ENCODE data around the gene BEND6. TPM values are rescaled to one million over a fixed set of nuclear protein-coding genes. Genes with fewer than 3 reads are reported as not detected.

The BEND6 gene
- total and polyA plus RNA-seq, 2 donors (not counting 1 experiment from before 2014, with no cell fraction given), result 9.7 to 12.6 TPM

DNA sequence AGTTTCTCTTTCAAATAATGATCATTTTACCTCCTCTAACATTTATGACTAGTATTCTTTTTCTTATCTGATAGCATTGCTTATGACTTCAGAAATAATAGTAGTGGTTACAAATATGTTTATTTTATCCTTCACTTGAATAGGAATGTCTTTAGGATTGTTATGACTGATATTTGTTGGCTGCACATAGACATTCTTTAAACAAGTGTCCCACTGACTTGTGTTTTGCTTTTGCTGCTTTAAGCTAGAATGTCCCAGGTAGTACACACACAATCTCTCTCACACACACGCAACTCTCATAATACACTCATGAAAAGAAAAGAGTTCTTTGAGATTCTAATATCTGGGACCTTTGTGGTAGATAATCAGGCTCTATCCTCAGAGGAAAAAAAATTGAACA lies 113.2 kb downstream of the BEND6 start:
- H3K4me1 ChIP-seq (ENCODE audit: control insufficient read depth, extremely low read depth, insufficient read depth, low read length), result no peaks in the 10 kb centered on the region
- no peaks in the 10 kb centered on the region for H3K79me2 ChIP-seq (ENCODE audit: control insufficient read depth, insufficient read depth, low read length)
- H2AFZ ChIP-seq (ENCODE audit: low read length), result no peak overlapping the region
- no peak overlapping the region for H3K9ac ChIP-seq (ENCODE audit: insufficient read depth, low read length)
- H3K9me3 ChIP-seq (ENCODE audit: control insufficient read depth, insufficient read depth, low read depth, low read length), result no peaks in the 10 kb centered on the region
- no peaks in the 10 kb centered on the region for H3K36me3 ChIP-seq (ENCODE audit: control insufficient read depth, insufficient read depth, low read length)
- TF ChIP-seq EZH2 (IDR thresholded peaks at IDR 0.05; ENCODE audit: low read length, missing control alignments), result no peak
- TF ChIP-seq, protein P1, sequence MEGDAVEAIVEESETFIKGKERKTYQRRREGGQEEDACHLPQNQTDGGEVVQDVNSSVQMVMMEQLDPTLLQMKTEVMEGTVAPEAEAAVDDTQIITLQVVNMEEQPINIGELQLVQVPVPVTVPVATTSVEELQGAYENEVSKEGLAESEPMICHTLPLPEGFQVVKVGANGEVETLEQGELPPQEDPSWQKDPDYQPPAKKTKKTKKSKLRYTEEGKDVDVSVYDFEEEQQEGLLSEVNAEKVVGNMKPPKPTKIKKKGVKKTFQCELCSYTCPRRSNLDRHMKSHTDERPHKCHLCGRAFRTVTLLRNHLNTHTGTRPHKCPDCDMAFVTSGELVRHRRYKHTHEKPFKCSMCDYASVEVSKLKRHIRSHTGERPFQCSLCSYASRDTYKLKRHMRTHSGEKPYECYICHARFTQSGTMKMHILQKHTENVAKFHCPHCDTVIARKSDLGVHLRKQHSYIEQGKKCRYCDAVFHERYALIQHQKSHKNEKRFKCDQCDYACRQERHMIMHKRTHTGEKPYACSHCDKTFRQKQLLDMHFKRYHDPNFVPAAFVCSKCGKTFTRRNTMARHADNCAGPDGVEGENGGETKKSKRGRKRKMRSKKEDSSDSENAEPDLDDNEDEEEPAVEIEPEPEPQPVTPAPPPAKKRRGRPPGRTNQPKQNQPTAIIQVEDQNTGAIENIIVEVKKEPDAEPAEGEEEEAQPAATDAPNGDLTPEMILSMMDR (conservative IDR thresholded peaks at IDR 0.05 in 1 of 2, IDR thresholded peaks at IDR 0.05 in 1 of 2; ENCODE audit: low read depth in 1 of 2, low read length in 2 of 2), result no peak
- peak in 1 of 2 donors; percentile 82 for DNase-seq (ENCODE audit: low read depth in 2 of 2)
- H4K20me1 ChIP-seq (ENCODE audit: control insufficient read depth, extremely low read depth, insufficient read depth, low read length), result no peaks in the 10 kb centered on the region
- no peak overlapping the region for H3K4me3 ChIP-seq (replicated peaks in 1 of 4; ENCODE audit: control extremely low read depth in 1 of 4, insufficient read depth in 1 of 4, low read depth in 3 of 4, low read length in 4 of 4)
- no peaks in the 10 kb centered on the region for H3K27me3 ChIP-seq (ENCODE audit: control insufficient read depth, insufficient read depth, low read length)
- no peak overlapping the region for H3K4me2 ChIP-seq (ENCODE audit: extremely low read depth, insufficient read depth, low read length)
- H3K27ac ChIP-seq (ENCODE audit: insufficient read depth, low read length), result no peak overlapping the region

DNA sequence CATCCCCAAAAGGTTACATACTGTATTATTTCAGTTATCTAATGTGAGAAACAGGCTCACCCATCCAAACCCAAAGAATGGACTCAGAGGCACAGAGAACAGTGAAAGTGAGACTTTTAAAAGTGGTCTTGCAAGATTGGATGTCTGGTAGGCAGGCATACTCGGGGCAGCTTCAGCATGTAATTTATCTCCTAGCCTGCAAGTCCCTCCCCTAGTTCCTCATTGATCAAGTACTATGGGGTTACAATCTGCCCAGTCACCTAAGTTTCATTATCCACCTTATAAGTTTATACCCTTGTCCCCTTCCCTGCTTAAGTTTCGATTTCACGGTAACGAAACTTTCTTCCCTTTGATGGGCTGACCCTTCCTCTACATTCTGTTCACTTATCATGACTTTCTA lies 114.3 kb downstream of the BEND6 start:
- no peak overlapping the region for H3K9ac ChIP-seq (ENCODE audit: insufficient read depth, low read length)
- no peak overlapping the region for H3K4me2 ChIP-seq (ENCODE audit: extremely low read depth, insufficient read depth, low read length)
- no peak overlapping the region for H3K4me3 ChIP-seq (replicated peaks in 1 of 4; ENCODE audit: control extremely low read depth in 1 of 4, insufficient read depth in 1 of 4, low read depth in 3 of 4, low read length in 4 of 4)
- TF ChIP-seq, protein P1 (conservative IDR thresholded peaks at IDR 0.05 in 1 of 2, IDR thresholded peaks at IDR 0.05 in 1 of 2; ENCODE audit: low read depth in 1 of 2, low read length in 2 of 2), result no peak
- no peak for TF ChIP-seq EZH2 (IDR thresholded peaks at IDR 0.05; ENCODE audit: low read length, missing control alignments)
- no peak for DNase-seq (ENCODE audit: low read depth in 2 of 2)
- no peak overlapping the region for H3K27ac ChIP-seq (ENCODE audit: insufficient read depth, low read length)
- H3K4me1 ChIP-seq (ENCODE audit: control insufficient read depth, extremely low read depth, insufficient read depth, low read length), result no peaks in the 10 kb centered on the region
- no peaks in the 10 kb centered on the region for H3K27me3 ChIP-seq (ENCODE audit: control insufficient read depth, insufficient read depth, low read length)
- H3K36me3 ChIP-seq (ENCODE audit: control insufficient read depth, insufficient read depth, low read length), result peaks cover 2% of the 10 kb centered on the region
- H3K79me2 ChIP-seq (ENCODE audit: control insufficient read depth, insufficient read depth, low read length), result no peaks in the 10 kb centered on the region
- no peaks in the 10 kb centered on the region for H4K20me1 ChIP-seq (ENCODE audit: control insufficient read depth, extremely low read depth, insufficient read depth, low read length)
- H2AFZ ChIP-seq (ENCODE audit: low read length), result no peak overlapping the region
- no peaks in the 10 kb centered on the region for H3K9me3 ChIP-seq (ENCODE audit: control insufficient read depth, insufficient read depth, low read depth, low read length)

GRCh38 chr6:57069920-57070331 lies 115.0 kb downstream of the BEND6 start:
- Histone ChIP-seq H3K4me1 (ENCODE audit: control insufficient read depth, extremely low read depth, insufficient read depth, low read length) (no peaks in the 10 kb centered on the region), H3K36me3 (ENCODE audit: control insufficient read depth, insufficient read depth, low read length) (peaks cover 2% of the 10 kb centered on the region), H3K79me2 (ENCODE audit: control insufficient read depth, insufficient read depth, low read length) (no peaks in the 10 kb centered on the region), H3K9me3 (ENCODE audit: control insufficient read depth, insufficient read depth, low read depth, low read length) (no peaks in the 10 kb centered on the region), H3K4me2 (ENCODE audit: extremely low read depth, insufficient read depth, low read length) (no peak overlapping the region), H3K4me3 (replicated peaks in 1 of 4; ENCODE audit: control extremely low read depth in 1 of 4, insufficient read depth in 1 of 4, low read depth in 3 of 4, low read length in 4 of 4) (no peak overlapping the region), H4K20me1 (ENCODE audit: control insufficient read depth, extremely low read depth, insufficient read depth, low read length) (no peaks in the 10 kb centered on the region), H3K27me3 (ENCODE audit: control insufficient read depth, insufficient read depth, low read length) (no peaks in the 10 kb centered on the region), H3K9ac (ENCODE audit: insufficient read depth, low read length) (no peak overlapping the region), H3K27ac (ENCODE audit: insufficient read depth, low read length) (no peak overlapping the region), H2AFZ (ENCODE audit: low read length) (no peak overlapping the region)
- DNase-seq (ENCODE audit: low read depth in 2 of 2), result peak in 1 of 2 donors; percentile 12
- TF ChIP-seq, protein P1 (conservative IDR thresholded peaks at IDR 0.05 in 1 of 2, IDR thresholded peaks at IDR 0.05 in 1 of 2; ENCODE audit: low read depth in 1 of 2, low read length in 2 of 2), result no peak
- no peak for TF ChIP-seq EZH2 (IDR thresholded peaks at IDR 0.05; ENCODE audit: low read length, missing control alignments)
